HG03460 (cell line): ENCODE measurements around the gene CYTL1.

Experiments
- ATAC-seq: cut with Tn5 transposase; IDR thresholded peaks from one replicate; pipeline ENCODE4 v1.9.1; 2021; ENCODE audit not compliant: unreplicated experiment

The CYTL1 gene

DNA sequence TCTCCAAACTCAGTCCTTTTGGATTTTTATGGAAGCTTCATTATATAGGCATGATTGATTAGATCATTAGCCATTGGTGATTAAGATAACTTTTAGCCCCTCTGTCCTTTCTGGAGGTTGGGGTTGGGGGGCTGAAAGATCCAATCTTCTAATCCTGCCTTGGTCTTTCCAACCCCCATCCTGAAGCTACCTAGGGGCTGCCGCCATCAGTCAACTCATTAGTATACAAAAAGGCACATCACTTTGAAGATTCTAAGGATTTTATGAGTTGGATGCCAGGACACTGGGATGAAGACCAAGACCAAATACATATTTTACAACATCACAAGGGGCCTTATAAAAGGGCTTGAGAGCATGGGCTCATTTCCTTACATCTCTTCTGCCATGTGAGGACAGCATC lies 47.5 kb downstream of the CYTL1 start:
- ATAC-seq = no peak

DNA sequence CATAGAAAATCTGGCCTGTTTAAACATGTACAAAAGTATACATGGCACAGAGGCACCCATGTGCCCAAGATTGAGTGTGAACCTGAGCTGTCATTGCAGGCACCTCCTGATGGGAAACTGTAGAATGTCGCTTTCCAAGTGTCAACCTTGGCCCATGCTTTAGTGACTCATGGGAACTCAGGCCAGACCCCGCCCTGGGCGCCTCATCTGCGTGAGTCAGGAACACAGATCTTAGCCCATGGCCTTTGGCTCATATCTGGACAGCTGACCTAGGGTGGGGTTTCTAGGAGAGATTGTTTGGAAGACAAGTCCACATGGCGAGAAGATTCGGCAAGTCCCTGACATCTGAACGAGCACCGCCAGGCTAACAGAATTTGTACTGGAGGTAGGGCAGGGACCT lies 50.0 kb downstream of the CYTL1 start:
- no peak for ATAC-seq

DNA sequence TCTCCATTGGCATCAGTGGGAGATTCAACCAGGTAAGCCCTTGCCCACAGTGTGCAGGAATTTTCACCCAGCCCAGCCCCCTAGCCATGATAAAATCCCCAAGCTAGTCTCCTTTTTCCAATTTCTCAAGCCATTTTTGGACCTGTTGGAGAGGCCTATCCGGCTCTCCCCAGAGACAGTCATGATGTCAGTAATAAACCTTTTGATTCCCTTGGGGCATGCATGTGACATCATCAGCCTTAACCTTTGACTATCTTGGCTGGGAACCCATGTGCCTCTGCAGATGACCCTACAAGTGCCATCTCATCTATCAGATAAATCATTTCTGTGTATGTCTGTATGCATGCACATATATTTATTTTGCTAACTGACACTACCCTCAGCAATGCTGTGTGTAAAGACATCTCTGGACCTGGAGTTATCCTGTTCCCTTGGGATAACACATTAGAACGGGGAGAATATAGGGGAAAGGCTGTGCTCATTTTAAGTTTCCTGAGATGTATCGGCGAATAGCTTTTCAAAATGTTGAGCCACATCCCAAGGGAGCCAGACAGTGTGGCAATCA lies 51.0 kb downstream of the CYTL1 start:
- no peak for ATAC-seq
